ENCODE measurements around the gene CDH22.

The CDH22 gene

DNA sequence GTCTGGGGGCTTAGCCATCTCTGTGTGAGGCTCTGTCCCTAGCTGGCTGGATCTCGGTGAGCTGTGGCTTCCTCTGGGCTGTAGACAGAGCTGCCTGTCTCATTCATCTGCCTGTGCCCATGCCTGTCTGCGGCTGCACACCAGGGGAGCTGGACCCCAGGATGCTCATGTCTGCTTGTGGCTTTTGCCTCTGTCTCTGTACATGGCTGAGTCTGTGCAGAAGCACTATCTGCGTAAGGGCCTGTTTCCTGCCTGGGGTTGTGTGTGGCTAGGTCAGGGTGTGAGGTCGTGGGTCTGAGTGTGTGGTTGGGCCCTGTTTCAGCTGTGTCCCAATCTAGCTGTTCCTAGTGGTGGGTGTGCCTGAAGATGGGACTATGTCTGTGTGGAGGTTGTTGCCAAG, 68.2 kb downstream of the CDH22 start:
- Histone ChIP-seq H3K9me3 (ENCODE audit: control insufficient read depth in 2 of 2, low read length in 2 of 2) (no peaks in the 10 kb centered on the region), H3K9ac (ENCODE audit: low read length in 2 of 2) (no peak overlapping the region), H3K4me1 (ENCODE audit: control insufficient read depth, insufficient read depth, low read length) (no peaks in the 10 kb centered on the region), H3K27me3 (ENCODE audit: control insufficient read depth in 1 of 2, insufficient read depth in 2 of 2, low read length in 2 of 2) (peaks cover 15 to 43% of the 10 kb centered on the region in 2 donors), H3K4me3 (ENCODE audit: low read length in 2 of 2) (no peak overlapping the region), H3K36me3 (ENCODE audit: control insufficient read depth in 2 of 2, insufficient read depth in 2 of 2, low read length in 2 of 2) (no peaks in the 10 kb centered on the region), H3K27ac (ENCODE audit: low read length) (no peak overlapping the region)

DNA sequence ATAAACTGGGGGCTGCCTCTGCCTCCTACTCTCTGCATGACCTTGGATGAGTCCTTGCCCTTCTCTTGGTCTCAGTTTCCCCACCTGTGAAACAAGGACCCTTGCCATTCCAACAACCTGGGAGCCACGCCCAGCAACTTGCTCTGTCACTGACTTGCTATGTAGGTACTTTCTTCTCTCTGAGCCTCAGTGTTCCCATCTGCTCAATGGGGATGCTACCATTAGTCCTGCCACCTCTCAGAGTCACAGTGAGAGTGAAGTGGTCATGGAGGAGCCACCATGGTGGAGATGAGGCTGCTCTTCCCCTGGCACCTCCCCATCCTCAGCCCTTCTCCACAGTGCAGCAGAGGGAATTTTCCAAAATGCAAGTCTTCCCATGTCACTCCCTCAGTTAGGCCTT, 70.6 kb downstream of the CDH22 start:
- H3K4me3 ChIP-seq (ENCODE audit: low read length in 2 of 2): no peak overlapping the region
- H3K4me1 ChIP-seq (ENCODE audit: control insufficient read depth, insufficient read depth, low read length): no peaks in the 10 kb centered on the region
- no peaks in the 10 kb centered on the region for H3K9me3 ChIP-seq (ENCODE audit: control insufficient read depth in 2 of 2, low read length in 2 of 2)
- H3K9ac ChIP-seq (ENCODE audit: low read length in 2 of 2): no peak overlapping the region
- no peak overlapping the region for H3K27ac ChIP-seq (ENCODE audit: low read length)
- peaks cover 16 to 38% of the 10 kb centered on the region in 2 donors for H3K27me3 ChIP-seq (ENCODE audit: control insufficient read depth in 1 of 2, insufficient read depth in 2 of 2, low read length in 2 of 2)
- H3K36me3 ChIP-seq (ENCODE audit: control insufficient read depth in 2 of 2, insufficient read depth in 2 of 2, low read length in 2 of 2): no peaks in the 10 kb centered on the region

- Histone ChIP-seq H3K27ac (ENCODE audit: low read length) (no peak overlapping the region), H3K36me3 (ENCODE audit: control insufficient read depth in 2 of 2, insufficient read depth in 2 of 2, low read length in 2 of 2) (no peaks in the 10 kb centered on the region), H3K27me3 (ENCODE audit: control insufficient read depth in 1 of 2, insufficient read depth in 2 of 2, low read length in 2 of 2) (peaks cover 16 to 37% of the 10 kb centered on the region in 2 donors), H3K9ac (ENCODE audit: low read length in 2 of 2) (no peak overlapping the region), H3K9me3 (ENCODE audit: control insufficient read depth in 2 of 2, low read length in 2 of 2) (no peaks in the 10 kb centered on the region), H3K4me3 (ENCODE audit: low read length in 2 of 2) (no peak overlapping the region), H3K4me1 (ENCODE audit: control insufficient read depth, insufficient read depth, low read length) (no peaks in the 10 kb centered on the region)
Observed at GRCh38 chr20:46237227-46237626, 71.1 kb downstream of the CDH22 start.

- Histone ChIP-seq H3K27ac (ENCODE audit: low read length) (no peak overlapping the region), H3K27me3 (ENCODE audit: control insufficient read depth in 1 of 2, insufficient read depth in 2 of 2, low read length in 2 of 2) (peaks cover 11 to 33% of the 10 kb centered on the region in 2 donors), H3K9ac (ENCODE audit: low read length in 2 of 2) (no peak overlapping the region), H3K36me3 (ENCODE audit: control insufficient read depth in 2 of 2, insufficient read depth in 2 of 2, low read length in 2 of 2) (no peaks in the 10 kb centered on the region), H3K4me1 (ENCODE audit: control insufficient read depth, insufficient read depth, low read length) (no peaks in the 10 kb centered on the region), H3K9me3 (ENCODE audit: control insufficient read depth in 2 of 2, low read length in 2 of 2) (no peaks in the 10 kb centered on the region), H3K4me3 (ENCODE audit: low read length in 2 of 2) (no peak overlapping the region)
Observed at GRCh38 chr20:46235077-46235476, 73.2 kb downstream of the CDH22 start.

GRCh38 chr20:46233701-46234100, 74.6 kb downstream of the CDH22 start:
- H3K27me3 ChIP-seq (ENCODE audit: control insufficient read depth in 1 of 2, insufficient read depth in 2 of 2, low read length in 2 of 2): peaks cover 24 to 31% of the 10 kb centered on the region in 2 donors
- no peak overlapping the region for H3K27ac ChIP-seq (ENCODE audit: low read length)
- H3K36me3 ChIP-seq (ENCODE audit: control insufficient read depth in 2 of 2, insufficient read depth in 2 of 2, low read length in 2 of 2): no peaks in the 10 kb centered on the region
- no peak overlapping the region for H3K9ac ChIP-seq (ENCODE audit: low read length in 2 of 2)
- H3K4me3 ChIP-seq (ENCODE audit: low read length in 2 of 2): no peak overlapping the region
- no peaks in the 10 kb centered on the region for H3K9me3 ChIP-seq (ENCODE audit: control insufficient read depth in 2 of 2, low read length in 2 of 2)
- H3K4me1 ChIP-seq (ENCODE audit: control insufficient read depth, insufficient read depth, low read length): no peaks in the 10 kb centered on the region

DNA sequence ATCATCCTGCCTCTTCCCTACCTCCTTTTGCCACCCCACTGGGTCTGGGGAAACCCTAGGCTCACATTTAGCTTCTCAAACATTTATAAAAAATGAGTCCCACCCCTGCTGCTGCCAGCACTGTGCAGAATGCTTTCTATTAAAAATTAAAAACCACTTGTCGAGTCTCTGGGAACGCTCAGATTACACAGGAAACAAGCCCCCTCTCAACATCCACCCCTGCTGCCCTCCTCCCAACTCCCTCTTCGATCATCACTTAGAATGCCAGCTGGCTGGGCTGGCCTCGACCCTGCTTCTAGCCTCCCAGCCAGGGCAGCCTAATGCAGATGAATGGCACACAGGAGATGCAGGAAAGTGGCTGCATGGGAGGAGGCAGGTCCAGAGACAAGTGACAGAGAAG, 75.8 kb downstream of the CDH22 start:
- Histone ChIP-seq H3K9me3 (ENCODE audit: control insufficient read depth in 2 of 2, low read length in 2 of 2) (no peaks in the 10 kb centered on the region), H3K36me3 (ENCODE audit: control insufficient read depth in 2 of 2, insufficient read depth in 2 of 2, low read length in 2 of 2) (no peaks in the 10 kb centered on the region), H3K4me3 (ENCODE audit: low read length in 2 of 2) (no peak overlapping the region), H3K27ac (ENCODE audit: low read length) (no peak overlapping the region), H3K4me1 (ENCODE audit: control insufficient read depth, insufficient read depth, low read length) (no peaks in the 10 kb centered on the region), H3K9ac (ENCODE audit: low read length in 2 of 2) (no peak overlapping the region), H3K27me3 (ENCODE audit: control insufficient read depth in 1 of 2, insufficient read depth in 2 of 2, low read length in 2 of 2) (peaks cover 27 to 29% of the 10 kb centered on the region in 2 donors)

DNA sequence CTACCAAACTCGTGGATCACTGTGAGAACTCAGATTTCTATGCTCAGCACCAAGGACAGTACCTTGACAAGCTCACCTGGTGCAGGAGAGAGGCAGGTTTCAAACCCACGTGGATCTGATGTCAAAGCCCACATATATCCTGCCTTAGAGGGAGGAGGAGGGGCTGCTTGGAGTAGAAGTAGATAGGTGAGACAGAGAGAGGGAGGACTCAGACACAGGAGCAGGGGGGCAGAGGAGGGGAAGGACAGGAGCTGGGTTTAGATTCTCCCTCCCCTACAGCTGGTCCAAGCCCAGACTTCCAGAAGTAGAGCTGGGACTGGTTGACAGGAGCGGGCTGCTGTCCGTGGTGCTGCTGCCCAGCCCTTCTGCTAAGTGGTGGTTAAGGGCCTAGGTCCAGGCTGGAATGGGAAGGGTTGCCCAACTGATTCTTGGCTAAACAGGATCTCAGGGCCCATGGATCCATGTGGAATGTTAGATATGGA, 77.5 kb downstream of the CDH22 start:
- H3K27me3 ChIP-seq (ENCODE audit: control insufficient read depth in 1 of 2, insufficient read depth in 2 of 2, low read length in 2 of 2): peaks cover 34 to 35% of the 10 kb centered on the region in 2 donors
- no peaks in the 10 kb centered on the region for H3K9me3 ChIP-seq (ENCODE audit: control insufficient read depth in 2 of 2, low read length in 2 of 2)
- H3K9ac ChIP-seq (ENCODE audit: low read length in 2 of 2): no peak overlapping the region

DNA sequence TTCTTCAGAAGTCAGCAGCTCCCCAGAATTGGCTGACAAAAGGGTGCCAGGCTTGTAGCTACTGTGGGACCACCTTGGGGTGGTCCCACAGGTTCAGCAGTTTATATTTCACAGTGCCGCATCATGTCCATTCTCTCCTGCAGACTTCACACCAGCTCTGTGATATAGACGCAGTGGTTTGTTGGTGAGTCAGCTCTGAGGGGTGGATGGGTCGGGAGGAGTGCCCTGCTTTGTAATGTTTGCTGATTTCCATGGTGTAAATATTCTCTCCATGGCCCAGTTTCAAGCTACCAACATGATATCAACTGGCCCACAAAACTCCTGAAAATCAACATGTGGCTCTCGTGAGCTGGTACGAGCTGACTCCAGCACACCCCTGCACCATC, 78.2 kb downstream of the CDH22 start:
- Histone ChIP-seq H3K36me3 (ENCODE audit: control insufficient read depth in 2 of 2, insufficient read depth in 2 of 2, low read length in 2 of 2) (no peaks in the 10 kb centered on the region), H3K27me3 (ENCODE audit: control insufficient read depth in 1 of 2, insufficient read depth in 2 of 2, low read length in 2 of 2) (peaks cover 30 to 33% of the 10 kb centered on the region in 2 donors), H3K4me3 (ENCODE audit: low read length in 2 of 2) (no peak overlapping the region), H3K9me3 (ENCODE audit: control insufficient read depth in 2 of 2, low read length in 2 of 2) (no peaks in the 10 kb centered on the region), H3K9ac (ENCODE audit: low read length in 2 of 2) (no peak overlapping the region), H3K4me1 (ENCODE audit: control insufficient read depth, insufficient read depth, low read length) (no peaks in the 10 kb centered on the region), H3K27ac (ENCODE audit: low read length) (no peak overlapping the region)

More for the DNA sequence above, 77.5 kb downstream of the CDH22 start:
- Histone ChIP-seq H3K36me3 (ENCODE audit: control insufficient read depth in 2 of 2, insufficient read depth in 2 of 2, low read length in 2 of 2) (no peaks in the 10 kb centered on the region), H3K27ac (ENCODE audit: low read length) (no peak overlapping the region), H3K4me3 (ENCODE audit: low read length in 2 of 2) (no peak overlapping the region), H3K4me1 (ENCODE audit: control insufficient read depth, insufficient read depth, low read length) (no peaks in the 10 kb centered on the region)

- no peaks in the 10 kb centered on the region for H3K9me3 ChIP-seq (ENCODE audit: control insufficient read depth in 2 of 2, low read length in 2 of 2)
- no peaks in the 10 kb centered on the region for H3K4me1 ChIP-seq (ENCODE audit: control insufficient read depth, insufficient read depth, low read length)
- H3K27me3 ChIP-seq (ENCODE audit: control insufficient read depth in 1 of 2, insufficient read depth in 2 of 2, low read length in 2 of 2): peaks cover 33 to 34% of the 10 kb centered on the region in 2 donors
- H3K27ac ChIP-seq (ENCODE audit: low read length): no peak overlapping the region
- no peak overlapping the region for H3K4me3 ChIP-seq (ENCODE audit: low read length in 2 of 2)
- H3K9ac ChIP-seq (ENCODE audit: low read length in 2 of 2): no peak overlapping the region
- H3K36me3 ChIP-seq (ENCODE audit: control insufficient read depth in 2 of 2, insufficient read depth in 2 of 2, low read length in 2 of 2): no peaks in the 10 kb centered on the region
Observed at GRCh38 chr20:46229478-46230105, 78.7 kb downstream of the CDH22 start.

- H3K4me3 ChIP-seq (ENCODE audit: low read length in 2 of 2): no peak overlapping the region
- H3K9me3 ChIP-seq (ENCODE audit: control insufficient read depth in 2 of 2, low read length in 2 of 2): no peaks in the 10 kb centered on the region
- no peaks in the 10 kb centered on the region for H3K4me1 ChIP-seq (ENCODE audit: control insufficient read depth, insufficient read depth, low read length)
- H3K27ac ChIP-seq (ENCODE audit: low read length): no peak overlapping the region
- H3K27me3 ChIP-seq (ENCODE audit: control insufficient read depth in 1 of 2, insufficient read depth in 2 of 2, low read length in 2 of 2): peaks cover 33 to 34% of the 10 kb centered on the region in 2 donors
- no peaks in the 10 kb centered on the region for H3K36me3 ChIP-seq (ENCODE audit: control insufficient read depth in 2 of 2, insufficient read depth in 2 of 2, low read length in 2 of 2)
- H3K9ac ChIP-seq (ENCODE audit: low read length in 2 of 2): no peak overlapping the region
Observed at GRCh38 chr20:46228670-46229069, 79.6 kb downstream of the CDH22 start.

DNA sequence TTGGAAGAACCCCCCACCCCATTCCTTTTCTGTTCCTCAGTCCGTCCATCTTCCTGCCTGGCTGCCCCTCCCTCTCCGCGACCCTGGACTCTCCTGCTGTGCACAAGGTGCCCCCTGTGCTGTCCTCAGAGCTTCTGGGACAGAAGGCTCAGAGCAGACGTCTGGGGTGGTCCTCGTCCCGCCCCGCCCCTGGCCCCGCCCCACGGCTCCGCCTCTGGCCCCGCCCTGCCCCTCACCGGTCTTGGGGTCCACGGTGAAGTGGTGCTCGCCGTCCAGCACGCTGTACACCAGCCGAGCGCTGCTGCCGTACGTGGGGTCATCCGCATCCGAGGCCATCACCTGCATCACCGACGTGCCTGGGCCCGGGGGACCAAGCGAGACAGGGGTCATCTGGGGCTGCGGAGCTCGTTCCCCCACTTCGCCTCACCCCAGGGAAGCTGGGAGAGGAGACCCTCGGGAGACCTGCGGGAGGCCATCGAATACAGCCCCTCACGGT, 81.0 kb downstream of the CDH22 start:
- Histone ChIP-seq H3K4me3 (ENCODE audit: low read length in 2 of 2) (no peak overlapping the region), H3K27me3 (ENCODE audit: control insufficient read depth in 1 of 2, insufficient read depth in 2 of 2, low read length in 2 of 2) (peaks cover 33 to 34% of the 10 kb centered on the region in 2 donors)

More for the DNA sequence above, 81.0 kb downstream of the CDH22 start:
- Histone ChIP-seq H3K27ac (ENCODE audit: low read length) (no peak overlapping the region), H3K4me1 (ENCODE audit: control insufficient read depth, insufficient read depth, low read length) (peaks cover 8% of the 10 kb centered on the region), H3K9ac (ENCODE audit: low read length in 2 of 2) (no peak overlapping the region), H3K36me3 (ENCODE audit: control insufficient read depth in 2 of 2, insufficient read depth in 2 of 2, low read length in 2 of 2) (no peaks in the 10 kb centered on the region), H3K9me3 (ENCODE audit: control insufficient read depth in 2 of 2, low read length in 2 of 2) (no peaks in the 10 kb centered on the region)
